ENCODE data around the gene VMAC.

The VMAC gene

GRCh38 chr19:5905114-5905778, 574 bp downstream of the VMAC start:
- DNase-seq, result no peak

GRCh38 chr19:5907241-5907640, 2.6 kb downstream of the VMAC start:
- no peak for DNase-seq

GRCh38 chr19:5908773-5909442, 4.2 kb downstream of the VMAC start:
- no peak for DNase-seq

GRCh38 chr19:5910638-5910907, 5.9 kb downstream of the VMAC start:
- no peak for DNase-seq

- DNase-seq, result no peak
Observed at GRCh38 chr19:5911366-5911765, 6.7 kb downstream of the VMAC start.

GRCh38 chr19:5913739-5914357, 9.2 kb downstream of the VMAC start, which contains the start of gene CAPS:
CAPS (plus strand) TSS chr19:5914254; CDS start chr19:5914407, 153 bp downstream.
- no peak for DNase-seq

GRCh38 chr19:5914358-5914774, 9.7 kb downstream of the VMAC start:
- DNase-seq, result no peak

GRCh38 chr19:5914946-5915781, 10.5 kb downstream of the VMAC start:
- no peak for DNase-seq

- DNase-seq, result no peak
Observed at GRCh38 chr19:5915782-5916165, 11.1 kb downstream of the VMAC start.

GRCh38 chr19:5916181-5916708, 11.6 kb downstream of the VMAC start:
- DNase-seq, result no peak

- no peak for DNase-seq
Observed at GRCh38 chr19:5917431-5918107, 12.9 kb downstream of the VMAC start.

- no peak for DNase-seq
Observed at GRCh38 chr19:5918463-5919079, 13.9 kb downstream of the VMAC start.

GRCh38 chr19:5921516-5922160, 17.0 kb downstream of the VMAC start:
- no peak for DNase-seq

GRCh38 chr19:5922161-5922545, 17.5 kb downstream of the VMAC start:
- no peak for DNase-seq

GRCh38 chr19:5923356-5923755, 18.7 kb downstream of the VMAC start:
- no peak for DNase-seq

GRCh38 chr19:5925830-5926427, 21.3 kb downstream of the VMAC start:
- no peak for DNase-seq

GRCh38 chr19:5926641-5927440, 22.2 kb downstream of the VMAC start:
- DNase-seq, result peak; percentile 90

GRCh38 chr19:5927441-5927821, 22.8 kb downstream of the VMAC start:
- no peak for DNase-seq

GRCh38 chr19:5929179-5929578, 24.5 kb downstream of the VMAC start:
- DNase-seq, result no peak

GRCh38 chr19:5929625-5930024, 25.0 kb downstream of the VMAC start:
- DNase-seq, result no peak

All from fibroblast of skin of abdomen (primary cell).